ENCODE measurements around the gene WDPCP.

- TF ChIP-seq CTCF (IDR thresholded peaks at IDR 0.05) (no peak), POLR2A (IDR thresholded peaks at IDR 0.05) (no peak)
Observed at GRCh38 chr2:63374341-63374740, 213.9 kb downstream of the WDPCP start.
